Nephron progenitor cell (in vitro differentiated cells): ENCODE data around the gene DCUN1D1.

Experiments
- DNase-seq: peaks from one replicate; pipeline ENCODE4 v3.0.0; 2021
- H3K27ac Mint-ChIP-seq: 2 replicates; pipeline ENCODE4 v1.8.0; 2021; ENCODE audit warnings: mild to moderate bottlenecking, moderate library complexity, mixed read lengths
- H3K27me3 Mint-ChIP-seq: 2 replicates; pipeline ENCODE4 v1.8.0; 2021; ENCODE audit warnings: mild to moderate bottlenecking, low read depth, mixed read lengths; ENCODE audit not compliant: poor library complexity
- H3K36me3 Mint-ChIP-seq: 2 replicates; pipeline ENCODE4 v1.8.0; 2021; ENCODE audit warnings: low read depth, mixed read lengths
- H3K4me1 Mint-ChIP-seq: 2 replicates; pipeline ENCODE4 v1.8.0; 2021; ENCODE audit warnings: mixed read lengths
- H3K4me3 Mint-ChIP-seq: 2 replicates; pipeline ENCODE4 v1.8.0; 2021; ENCODE audit warnings: mild to moderate bottlenecking, moderate library complexity, mixed read lengths
- H3K9me3 Mint-ChIP-seq: 2 replicates; pipeline ENCODE4 v1.8.0; 2021; ENCODE audit warnings: mild to moderate bottlenecking, moderate library complexity, mixed read lengths
- TF ChIP-seq, protein P1 (sequence below): fragments of 200-600 bp; sonication (generic); IDR thresholded peaks from 2 replicates; pipeline ENCODE4 v1.5.0; 2021; ENCODE audit warnings: antibody characterized with exemption

The DCUN1D1 gene

DNA sequence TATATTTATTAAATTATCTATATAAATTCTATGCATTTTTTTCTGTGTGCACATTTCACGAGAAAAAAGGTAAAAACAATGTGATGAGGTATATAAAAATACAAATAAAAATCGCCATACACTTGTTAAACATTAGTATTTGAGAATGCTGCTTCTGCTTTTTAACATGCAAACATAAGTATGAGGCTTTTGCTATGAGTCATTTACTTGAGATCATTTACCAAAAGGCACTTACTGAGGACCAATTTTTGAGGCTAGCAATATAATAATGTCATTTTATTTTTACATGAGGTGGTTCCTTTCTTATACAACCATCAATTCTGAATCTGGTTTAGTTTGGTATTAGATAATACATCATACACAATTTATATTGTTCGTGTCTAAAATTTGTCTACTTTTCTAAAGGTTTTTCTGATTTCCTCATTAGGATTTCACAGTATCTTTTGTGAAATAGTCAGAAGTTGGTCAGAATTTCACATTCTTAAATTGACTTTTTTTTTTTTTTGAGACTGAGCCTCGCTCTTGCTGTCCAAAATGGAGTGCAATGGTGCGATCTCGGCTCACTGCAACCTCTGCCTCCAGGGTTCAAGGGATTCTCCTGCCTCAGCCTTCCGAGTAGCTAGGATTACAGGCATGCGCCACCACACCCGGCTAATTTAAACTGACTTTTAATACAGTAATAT is 25.6 kb downstream of the DCUN1D1 start:
- no peak overlapping the region for H3K27ac Mint-ChIP-seq
- H3K9me3 Mint-ChIP-seq: peaks cover 13% of the 10 kb centered on the region
- TF ChIP-seq, protein P1, sequence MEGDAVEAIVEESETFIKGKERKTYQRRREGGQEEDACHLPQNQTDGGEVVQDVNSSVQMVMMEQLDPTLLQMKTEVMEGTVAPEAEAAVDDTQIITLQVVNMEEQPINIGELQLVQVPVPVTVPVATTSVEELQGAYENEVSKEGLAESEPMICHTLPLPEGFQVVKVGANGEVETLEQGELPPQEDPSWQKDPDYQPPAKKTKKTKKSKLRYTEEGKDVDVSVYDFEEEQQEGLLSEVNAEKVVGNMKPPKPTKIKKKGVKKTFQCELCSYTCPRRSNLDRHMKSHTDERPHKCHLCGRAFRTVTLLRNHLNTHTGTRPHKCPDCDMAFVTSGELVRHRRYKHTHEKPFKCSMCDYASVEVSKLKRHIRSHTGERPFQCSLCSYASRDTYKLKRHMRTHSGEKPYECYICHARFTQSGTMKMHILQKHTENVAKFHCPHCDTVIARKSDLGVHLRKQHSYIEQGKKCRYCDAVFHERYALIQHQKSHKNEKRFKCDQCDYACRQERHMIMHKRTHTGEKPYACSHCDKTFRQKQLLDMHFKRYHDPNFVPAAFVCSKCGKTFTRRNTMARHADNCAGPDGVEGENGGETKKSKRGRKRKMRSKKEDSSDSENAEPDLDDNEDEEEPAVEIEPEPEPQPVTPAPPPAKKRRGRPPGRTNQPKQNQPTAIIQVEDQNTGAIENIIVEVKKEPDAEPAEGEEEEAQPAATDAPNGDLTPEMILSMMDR: no peak
- peaks cover 87% of the 10 kb centered on the region for H3K36me3 Mint-ChIP-seq
- H3K4me1 Mint-ChIP-seq: peaks cover 7% of the 10 kb centered on the region
- no peaks in the 10 kb centered on the region for H3K27me3 Mint-ChIP-seq
- no peak for DNase-seq
- no peak overlapping the region for H3K4me3 Mint-ChIP-seq

DNA sequence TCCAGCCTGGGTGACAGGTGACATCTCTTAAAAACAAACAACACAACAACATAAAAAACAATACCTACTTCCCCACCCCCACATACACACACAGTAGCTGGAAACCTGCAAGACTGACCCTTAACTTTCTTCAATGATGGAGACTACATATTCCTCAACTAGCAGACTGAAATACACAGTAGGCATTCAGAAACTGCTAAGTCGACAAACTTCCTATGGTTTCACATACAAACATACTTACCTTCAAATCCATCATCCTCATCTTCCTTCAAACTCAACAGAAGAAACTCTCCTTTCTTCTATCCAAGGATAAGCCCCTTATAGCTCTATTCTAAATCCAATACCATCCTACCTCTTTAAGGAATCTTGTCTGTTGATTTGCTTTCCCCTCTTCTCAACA is 30.6 kb downstream of the DCUN1D1 start:
- H3K4me1 Mint-ChIP-seq: peaks cover 9% of the 10 kb centered on the region
- DNase-seq: no peak
- TF ChIP-seq, protein P1: no peak
- H3K27me3 Mint-ChIP-seq: peaks cover 3% of the 10 kb centered on the region
- H3K36me3 Mint-ChIP-seq: peaks cover 89% of the 10 kb centered on the region
- no peak overlapping the region for H3K4me3 Mint-ChIP-seq
- H3K27ac Mint-ChIP-seq: peak overlapping the region; percentile 2
- peaks cover 13% of the 10 kb centered on the region for H3K9me3 Mint-ChIP-seq

DNA sequence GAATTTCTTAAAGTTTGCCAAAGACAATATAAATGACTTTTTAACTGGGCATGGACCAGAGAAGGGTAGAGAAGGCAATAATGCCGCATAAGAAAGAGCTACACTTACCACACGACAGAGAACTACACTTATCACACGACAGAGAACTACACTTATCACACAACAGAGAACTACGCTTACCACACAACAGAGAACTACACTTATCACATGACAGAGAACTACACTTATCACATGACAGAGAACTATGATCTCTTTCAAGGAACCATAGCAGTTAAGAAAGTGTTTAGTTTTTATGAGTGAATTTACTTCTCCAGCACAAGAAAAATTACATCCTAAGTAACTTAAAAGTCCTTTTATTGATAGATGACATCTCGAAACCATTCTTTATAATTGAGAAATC is 32.0 kb downstream of the DCUN1D1 start:
- peaks cover 9% of the 10 kb centered on the region for H3K4me1 Mint-ChIP-seq
- no peak overlapping the region for H3K4me3 Mint-ChIP-seq
- TF ChIP-seq, protein P1: no peak
- no peak for DNase-seq
- H3K27ac Mint-ChIP-seq: peak overlapping the region; percentile 2
- H3K27me3 Mint-ChIP-seq: peaks cover 3% of the 10 kb centered on the region
- H3K36me3 Mint-ChIP-seq: peaks cover 80% of the 10 kb centered on the region
- H3K9me3 Mint-ChIP-seq: peaks cover 13% of the 10 kb centered on the region

DNA sequence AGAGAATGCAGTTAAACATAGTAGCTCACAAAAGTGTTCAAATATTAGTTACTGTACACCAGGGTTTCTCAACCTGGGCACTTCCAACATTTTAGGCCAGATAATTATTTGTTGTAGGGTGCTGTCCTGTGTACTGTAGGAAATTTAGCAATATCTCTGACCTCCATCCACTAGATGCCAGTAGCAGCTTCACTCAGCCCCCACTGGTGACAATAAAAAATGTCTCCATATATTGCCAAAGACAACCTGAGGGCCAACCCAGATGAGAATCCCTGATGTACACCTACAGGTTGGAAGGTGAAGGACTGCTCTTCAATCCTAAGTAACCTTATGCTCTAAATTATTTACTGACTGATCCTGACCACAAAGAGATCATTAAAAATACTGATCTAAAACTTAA is 32.5 kb downstream of the DCUN1D1 start:
- Mint-ChIP-seq H3K27me3 (peaks cover 3% of the 10 kb centered on the region), H3K9me3 (peaks cover 11% of the 10 kb centered on the region), H3K4me3 (no peak overlapping the region), H3K27ac (no peak overlapping the region), H3K36me3 (peaks cover 76% of the 10 kb centered on the region), H3K4me1 (peaks cover 9% of the 10 kb centered on the region)
- DNase-seq: no peak
- TF ChIP-seq, protein P1: no peak

DNA sequence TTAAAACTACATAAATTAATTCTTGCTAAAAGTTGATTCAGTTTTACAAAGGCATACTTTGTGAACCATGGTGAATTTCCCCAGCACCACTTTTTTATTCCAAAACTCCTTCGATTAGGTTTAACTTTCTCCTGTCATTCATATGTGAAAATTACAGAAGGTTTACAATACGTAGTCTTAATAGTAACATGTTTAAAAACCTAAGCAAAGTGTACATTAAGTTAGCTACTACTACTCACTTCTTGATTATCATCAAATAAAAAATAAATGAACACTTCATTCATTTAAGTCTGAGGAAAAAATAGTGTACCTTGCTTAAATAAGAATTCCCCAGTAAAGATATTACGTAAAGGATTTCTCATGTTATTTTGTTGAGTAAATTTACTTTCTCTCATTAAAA is 38.6 kb downstream of the DCUN1D1 start:
- H3K4me1 Mint-ChIP-seq: peaks cover 16% of the 10 kb centered on the region

More for the DNA sequence above, 38.6 kb downstream of the DCUN1D1 start:
- no peaks in the 10 kb centered on the region for H3K9me3 Mint-ChIP-seq
- H3K36me3 Mint-ChIP-seq: peaks cover 25% of the 10 kb centered on the region
- DNase-seq: no peak
- no peak overlapping the region for H3K27ac Mint-ChIP-seq
- H3K27me3 Mint-ChIP-seq: peaks cover 3% of the 10 kb centered on the region
- TF ChIP-seq, protein P1: no peak
- no peak overlapping the region for H3K4me3 Mint-ChIP-seq
